HepG2 (cell line): Measurements from ENCODE around the gene TARBP2. TPM values are rescaled to one million over a fixed set of nuclear protein-coding genes. Genes with fewer than 3 reads are reported as not detected.

Source experiments
- BRCA1 ChIP-seq: sonication (generic); formaldehyde crosslinking; IDR thresholded peaks from 2 replicates; pipeline ENCODE4 v1.4.0; 2020; ENCODE audit warnings: missing genetic modification reagents
- CC2D1A ChIP-seq: sonication (generic); formaldehyde crosslinking; IDR thresholded peaks from 2 replicates; pipeline ENCODE4 v1.8.1; 2023; ENCODE audit warnings: mild to moderate bottlenecking, missing genetic modification reagents
- FOXP1 ChIP-seq, 2 experiments: fragments of 450-650 bp in 1 of 2; IDR thresholded peaks; 2 replicates each; pipeline ENCODE4 v1.6.1; 2017 to 2018; ENCODE audit warnings: antibody characterized with exemption in 1 of 2
- GATAD1 ChIP-seq: IDR thresholded peaks from 2 replicates; pipeline ENCODE4 v1.6.1; 2016; ENCODE audit warnings: missing genetic modification reagents, missing compliant biosample characterization
- HDAC6 ChIP-seq: fragments of 200-600 bp; sonication (generic); IDR thresholded peaks from 2 replicates; pipeline ENCODE4 v1.7.0; 2017; ENCODE audit warnings: mild to moderate bottlenecking, antibody characterized with exemption, low read length, low read depth
- JUNB ChIP-seq: sonication (generic); formaldehyde crosslinking; IDR thresholded peaks from 2 replicates; pipeline ENCODE4 v1.8.0; 2022; ENCODE audit warnings: missing genetic modification reagents, mild to moderate bottlenecking, borderline replicate concordance
- KLF13 ChIP-seq: sonication (generic); formaldehyde crosslinking; IDR thresholded peaks from 2 replicates; pipeline ENCODE4 v1.4.0; 2020; ENCODE audit warnings: mild to moderate bottlenecking, missing genetic modification reagents
- NCOA1 ChIP-seq: sonication (generic); formaldehyde crosslinking; IDR thresholded peaks from 2 replicates; pipeline ENCODE4 v1.9.0; 2021; ENCODE audit warnings: missing genetic modification reagents
- NKX3-1 ChIP-seq: sonication (generic); formaldehyde crosslinking; IDR thresholded peaks from 2 replicates; pipeline ENCODE4 v1.5.0; 2020; ENCODE audit warnings: missing genetic modification reagents
- PCBP2 ChIP-seq: fragments of 200-400 bp; formaldehyde crosslinking; optimal IDR thresholded peaks from 2 replicates; pipeline ENCODE3; 2018; ENCODE audit warnings: low read length, low read depth; ENCODE audit not compliant: poor library complexity, severe bottlenecking
- RAD51 ChIP-seq: fragments of 450-650 bp; IDR thresholded peaks from 2 replicates; pipeline ENCODE4 v1.6.1; 2016; ENCODE audit warnings: borderline replicate concordance
- ZNF329 ChIP-seq: sonication (generic); formaldehyde crosslinking; IDR thresholded peaks from 2 replicates; pipeline ENCODE4 v1.9.0; 2021; ENCODE audit warnings: low read depth, mild to moderate bottlenecking, missing genetic modification reagents
- ZNF430 ChIP-seq: sonication (generic); formaldehyde crosslinking; IDR thresholded peaks from 2 replicates; pipeline ENCODE4 v1.9.0; 2021; ENCODE audit warnings: mild to moderate bottlenecking, missing genetic modification reagents
- ZNF557 ChIP-seq: sonication (generic); formaldehyde crosslinking; IDR thresholded peaks from 2 replicates; pipeline ENCODE4 v1.4.0; 2020; ENCODE audit warnings: missing genetic modification reagents
- ZNF672 ChIP-seq: sonication (generic); formaldehyde crosslinking; IDR thresholded peaks from 2 replicates; pipeline ENCODE4 v1.8.1; 2022; ENCODE audit warnings: missing genetic modification reagents
- ZNF773 ChIP-seq: sonication (generic); formaldehyde crosslinking; IDR thresholded peaks from 2 replicates; pipeline ENCODE4 v1.4.0; 2020; ENCODE audit warnings: missing genetic modification reagents, borderline replicate concordance
- polyA plus RNA-seq, 8 experiments: library from polyadenylated mRNA; depleted of rRNA in 3 of 8; stranded (reverse) in 7 of 8; unstranded in 1 of 8; fragments of >200 nt; fragmentation: Illumina TruSeq in 4 of 8; extraction: Trizol in 4 of 8; gene quantifications; 2 replicates each; pipeline versions ENCODE4 v1.2.1 to v1.2.3, GENCODE V29; 2011 to 2016; ENCODE audit warnings: low read depth in 4 of 8, missing spikeins in 1 of 8, mixed read lengths in 1 of 8; ENCODE audit not compliant: insufficient read depth in 1 of 8
- total RNA-seq, 5 experiments: library from RNA; depleted of rRNA; stranded (reverse); fragments of >200 nt; fragmentation: Illumina TruSeq; extraction: Trizol; gene quantifications; 2 replicates each; pipeline ENCODE4 v1.2.3, GENCODE V29; 2016; ENCODE audit warnings: low read depth in 1 of 5
- TF ChIP-seq, protein P1 (sequence below): sonication (generic); formaldehyde crosslinking; IDR thresholded peaks from 2 replicates; pipeline ENCODE4 v1.9.0; 2021; ENCODE audit warnings: missing genetic modification reagents, mild to moderate bottlenecking, borderline replicate concordance
- TF ChIP-seq, protein P2 (sequence below): sonication (generic); formaldehyde crosslinking; IDR thresholded peaks from 2 replicates; pipeline ENCODE4 v1.5.1; 2020; ENCODE audit warnings: mild to moderate bottlenecking, missing genetic modification reagents, moderate library complexity
- TF ChIP-seq, protein P3 (sequence below): sonication (generic); formaldehyde crosslinking; IDR thresholded peaks from 2 replicates; pipeline ENCODE4 v1.5.0; 2020; ENCODE audit warnings: mild to moderate bottlenecking, missing genetic modification reagents
- TF ChIP-seq, protein P4 (sequence below): sonication (generic); formaldehyde crosslinking; IDR thresholded peaks from 2 replicates; pipeline ENCODE4 v1.5.1; 2020; ENCODE audit warnings: mild to moderate bottlenecking, missing genetic modification reagents, moderate library complexity
- TF ChIP-seq, protein P5 (sequence below): sonication (generic); formaldehyde crosslinking; IDR thresholded peaks from 2 replicates; pipeline ENCODE4 v1.8.1; 2023; ENCODE audit warnings: mild to moderate bottlenecking, inconsistent platforms, moderate library complexity, missing genetic modification reagents, borderline replicate concordance

The TARBP2 gene
- total and polyA plus RNA-seq, 2 of the 13 experiments (the other 11 are each of a cell fraction or from before 2014, with no cell fraction given), result 47.0 to 55.5 TPM

DNA sequence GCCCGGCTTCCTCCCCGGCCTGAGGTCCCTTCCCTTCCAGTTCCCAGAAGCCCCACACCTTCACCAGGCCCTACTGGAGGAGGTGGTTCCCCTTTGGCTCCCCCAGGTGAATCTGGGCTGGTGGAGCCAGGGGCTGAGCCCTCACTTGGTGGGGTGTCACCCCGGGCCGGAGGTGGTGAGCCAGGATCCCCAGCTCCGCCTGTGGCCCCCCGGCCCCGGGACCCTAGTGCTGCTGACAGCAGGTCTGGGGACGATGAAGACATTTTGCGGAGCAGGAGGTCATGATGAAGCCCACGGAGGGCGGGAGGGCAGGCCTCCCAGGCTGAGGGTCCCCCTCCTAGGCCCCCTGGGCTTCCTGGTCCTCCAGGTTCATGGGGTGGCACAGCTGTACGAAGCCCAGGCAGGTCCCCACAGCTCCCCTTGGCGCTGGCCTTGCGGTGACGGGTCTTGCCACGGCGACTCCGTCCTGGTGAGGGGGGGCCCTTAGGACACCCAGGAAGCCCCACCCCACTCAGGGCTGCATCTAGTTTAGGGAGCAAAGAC lies 18.4 kb upstream of the TARBP2 start (continued):
- TF ChIP-seq, protein P1, sequence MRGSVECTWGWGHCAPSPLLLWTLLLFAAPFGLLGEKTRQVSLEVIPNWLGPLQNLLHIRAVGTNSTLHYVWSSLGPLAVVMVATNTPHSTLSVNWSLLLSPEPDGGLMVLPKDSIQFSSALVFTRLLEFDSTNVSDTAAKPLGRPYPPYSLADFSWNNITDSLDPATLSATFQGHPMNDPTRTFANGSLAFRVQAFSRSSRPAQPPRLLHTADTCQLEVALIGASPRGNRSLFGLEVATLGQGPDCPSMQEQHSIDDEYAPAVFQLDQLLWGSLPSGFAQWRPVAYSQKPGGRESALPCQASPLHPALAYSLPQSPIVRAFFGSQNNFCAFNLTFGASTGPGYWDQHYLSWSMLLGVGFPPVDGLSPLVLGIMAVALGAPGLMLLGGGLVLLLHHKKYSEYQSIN (CRISPR knock-in tag), result no peak
- no peak for TF ChIP-seq FOXP1 (IDR thresholded peaks at IDR 0.05)
- no peak for TF ChIP-seq FOXP1 (CRISPR knock-in tag; IDR thresholded peaks at IDR 0.05)
- TF ChIP-seq, protein P2, sequence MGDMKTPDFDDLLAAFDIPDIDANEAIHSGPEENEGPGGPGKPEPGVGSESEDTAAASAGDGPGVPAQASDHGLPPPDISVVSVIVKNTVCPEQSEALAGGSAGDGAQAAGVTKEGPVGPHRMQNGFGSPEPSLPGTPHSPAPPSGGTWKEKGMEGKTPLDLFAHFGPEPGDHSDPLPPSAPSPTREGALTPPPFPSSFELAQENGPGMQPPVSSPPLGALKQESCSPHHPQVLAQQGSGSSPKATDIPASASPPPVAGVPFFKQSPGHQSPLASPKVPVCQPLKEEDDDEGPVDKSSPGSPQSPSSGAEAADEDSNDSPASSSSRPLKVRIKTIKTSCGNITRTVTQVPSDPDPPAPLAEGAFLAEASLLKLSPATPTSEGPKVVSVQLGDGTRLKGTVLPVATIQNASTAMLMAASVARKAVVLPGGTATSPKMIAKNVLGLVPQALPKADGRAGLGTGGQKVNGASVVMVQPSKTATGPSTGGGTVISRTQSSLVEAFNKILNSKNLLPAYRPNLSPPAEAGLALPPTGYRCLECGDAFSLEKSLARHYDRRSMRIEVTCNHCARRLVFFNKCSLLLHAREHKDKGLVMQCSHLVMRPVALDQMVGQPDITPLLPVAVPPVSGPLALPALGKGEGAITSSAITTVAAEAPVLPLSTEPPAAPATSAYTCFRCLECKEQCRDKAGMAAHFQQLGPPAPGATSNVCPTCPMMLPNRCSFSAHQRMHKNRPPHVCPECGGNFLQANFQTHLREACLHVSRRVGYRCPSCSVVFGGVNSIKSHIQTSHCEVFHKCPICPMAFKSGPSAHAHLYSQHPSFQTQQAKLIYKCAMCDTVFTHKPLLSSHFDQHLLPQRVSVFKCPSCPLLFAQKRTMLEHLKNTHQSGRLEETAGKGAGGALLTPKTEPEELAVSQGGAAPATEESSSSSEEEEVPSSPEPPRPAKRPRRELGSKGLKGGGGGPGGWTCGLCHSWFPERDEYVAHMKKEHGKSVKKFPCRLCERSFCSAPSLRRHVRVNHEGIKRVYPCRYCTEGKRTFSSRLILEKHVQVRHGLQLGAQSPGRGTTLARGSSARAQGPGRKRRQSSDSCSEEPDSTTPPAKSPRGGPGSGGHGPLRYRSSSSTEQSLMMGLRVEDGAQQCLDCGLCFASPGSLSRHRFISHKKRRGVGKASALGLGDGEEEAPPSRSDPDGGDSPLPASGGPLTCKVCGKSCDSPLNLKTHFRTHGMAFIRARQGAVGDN (CRISPR knock-in tag), result peak; percentile 42; the same call in 1 of the 2 replicates
- TF ChIP-seq NCOA1, result 0 out of 2 replicates have a peak, but pooled peaks have one; percentile 32
- no peak for TF ChIP-seq BRCA1 (CRISPR knock-in tag)
- 0 out of 2 replicates have a peak, but pooled peaks have one; percentile 25 for TF ChIP-seq KLF13 (CRISPR knock-in tag)
- TF ChIP-seq, protein P3, sequence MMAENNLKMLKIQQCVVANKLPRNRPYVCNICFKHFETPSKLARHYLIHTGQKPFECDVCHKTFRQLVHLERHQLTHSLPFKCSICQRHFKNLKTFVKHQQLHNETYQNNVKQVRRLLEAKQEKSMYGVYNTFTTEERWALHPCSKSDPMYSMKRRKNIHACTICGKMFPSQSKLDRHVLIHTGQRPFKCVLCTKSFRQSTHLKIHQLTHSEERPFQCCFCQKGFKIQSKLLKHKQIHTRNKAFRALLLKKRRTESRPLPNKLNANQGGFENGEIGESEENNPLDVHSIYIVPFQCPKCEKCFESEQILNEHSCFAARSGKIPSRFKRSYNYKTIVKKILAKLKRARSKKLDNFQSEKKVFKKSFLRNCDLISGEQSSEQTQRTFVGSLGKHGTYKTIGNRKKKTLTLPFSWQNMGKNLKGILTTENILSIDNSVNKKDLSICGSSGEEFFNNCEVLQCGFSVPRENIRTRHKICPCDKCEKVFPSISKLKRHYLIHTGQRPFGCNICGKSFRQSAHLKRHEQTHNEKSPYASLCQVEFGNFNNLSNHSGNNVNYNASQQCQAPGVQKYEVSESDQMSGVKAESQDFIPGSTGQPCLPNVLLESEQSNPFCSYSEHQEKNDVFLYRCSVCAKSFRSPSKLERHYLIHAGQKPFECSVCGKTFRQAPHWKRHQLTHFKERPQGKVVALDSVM (CRISPR knock-in tag), result no peak
- TF ChIP-seq, protein P4, sequence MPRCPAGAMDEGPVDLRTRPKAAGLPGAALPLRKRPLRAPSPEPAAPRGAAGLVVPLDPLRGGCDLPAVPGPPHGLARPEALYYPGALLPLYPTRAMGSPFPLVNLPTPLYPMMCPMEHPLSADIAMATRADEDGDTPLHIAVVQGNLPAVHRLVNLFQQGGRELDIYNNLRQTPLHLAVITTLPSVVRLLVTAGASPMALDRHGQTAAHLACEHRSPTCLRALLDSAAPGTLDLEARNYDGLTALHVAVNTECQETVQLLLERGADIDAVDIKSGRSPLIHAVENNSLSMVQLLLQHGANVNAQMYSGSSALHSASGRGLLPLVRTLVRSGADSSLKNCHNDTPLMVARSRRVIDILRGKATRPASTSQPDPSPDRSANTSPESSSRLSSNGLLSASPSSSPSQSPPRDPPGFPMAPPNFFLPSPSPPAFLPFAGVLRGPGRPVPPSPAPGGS (CRISPR knock-in tag), result no peak
- TF ChIP-seq ZNF773, result no peak
- TF ChIP-seq RAD51, result no peak
- TF ChIP-seq PCBP2, result no peak
- TF ChIP-seq ZNF557 (CRISPR knock-in tag), result no peak
- TF ChIP-seq GATAD1 (CRISPR knock-in tag), result no peak
- no peak for TF ChIP-seq HDAC6
- TF ChIP-seq, protein P5, sequence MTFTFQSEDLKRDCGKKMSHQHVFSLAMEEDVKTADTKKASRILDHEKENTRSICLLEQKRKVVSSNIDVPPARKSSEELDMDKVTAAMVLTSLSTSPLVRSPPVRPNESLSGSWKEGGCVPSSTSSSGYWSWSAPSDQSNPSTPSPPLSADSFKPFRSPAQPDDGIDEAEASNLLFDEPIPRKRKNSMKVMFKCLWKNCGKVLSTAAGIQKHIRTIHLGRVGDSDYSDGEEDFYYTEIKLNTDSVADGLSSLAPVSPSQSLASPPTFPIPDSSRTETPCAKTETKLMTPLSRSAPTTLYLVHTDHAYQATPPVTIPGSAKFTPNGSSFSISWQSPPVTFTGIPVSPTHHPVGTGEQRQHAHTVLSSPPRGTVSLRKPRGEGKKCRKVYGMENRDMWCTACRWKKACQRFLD, result no peak
- no peak for TF ChIP-seq ZNF672 (CRISPR knock-in tag)
- TF ChIP-seq ZNF430 (CRISPR knock-in tag), result no peak
- no peak for TF ChIP-seq CC2D1A (CRISPR knock-in tag)
- no peak for TF ChIP-seq NKX3-1
- no peak for TF ChIP-seq ZNF329
- no peak for TF ChIP-seq JUNB (CRISPR knock-in tag)
